ENCODE data around the gene ZNF263.

- peak; percentile 57 for TF ChIP-seq CTCF (conservative IDR thresholded peaks at IDR 0.05)
- no peak for TF ChIP-seq ZFX (IDR thresholded peaks at IDR 0.05)
Observed at GRCh38 chr16:3266873-3267537, 16.3 kb upstream of the ZNF263 start.

All from C4-2B (cell line).